OCI-LY7 (cell line): Measurements from ENCODE around the gene FAM107B. TPM values are rescaled to one million over a fixed set of nuclear protein-coding genes. Genes with fewer than 3 reads are reported as not detected.

Experiments used
- BruUV-seq: library from RNA; stranded (reverse); fragments of 400-500 nt; replicated peaks from 2 replicates; lab custom pipeline; 2021; lab: Mats Ljungman, UMichigan
- CTCF ChIA-PET: fragments of 300-600 bp; sonication (Branson Sonifier 250); formaldehyde crosslinking; loops from one replicate; lab custom pipeline; 2022; ENCODE audit warnings: antibody characterized with exemption; ENCODE audit not compliant: unreplicated experiment; lab: Charles Lee
- POLR2A ChIA-PET: fragments of 300-600 bp; sonication (Branson Sonifier 250); formaldehyde crosslinking; loops from one replicate; lab custom pipeline; 2022; ENCODE audit warnings: antibody characterized with exemption; lab: Charles Lee
- DNase-seq: peaks from one replicate; pipeline ENCODE4 v3.0.0-alpha.2; 2015; ENCODE audit warnings: low spot score
- H2AFZ ChIP-seq: fragments of 200-600 bp; sonication (generic), shearing (Covaris generic); 2 replicates; pipeline ENCODE4 v1.6.1; 2014; ENCODE audit warnings: mild to moderate bottlenecking, antibody characterized with exemption, low read length, moderate library complexity
- H3K27ac ChIP-seq: fragments of 200-600 bp; sonication (generic); 2 replicates; pipeline ENCODE4 v1.5.1; 2014; ENCODE audit warnings: mixed run types, low read depth, mild to moderate bottlenecking, moderate library complexity, low read length, inconsistent platforms; ENCODE audit not compliant: poor library complexity, severe bottlenecking
- H3K36me3 ChIP-seq: fragments of 200-600 bp; sonication (generic); 2 replicates; pipeline ENCODE4 v1.6.1; 2014; ENCODE audit warnings: mild to moderate bottlenecking, antibody characterized with exemption, low read length, moderate library complexity, mixed read lengths; ENCODE audit not compliant: insufficient read depth
- H3K4me1 ChIP-seq: fragments of 200-600 bp; sonication (generic); 2 replicates; pipeline ENCODE4 v1.5.1; 2014; ENCODE audit warnings: mild to moderate bottlenecking, low read length; ENCODE audit not compliant: insufficient read depth, poor library complexity, severe bottlenecking
- H3K4me2 ChIP-seq: fragments of 200-600 bp; sonication (generic); 2 replicates; pipeline ENCODE4 v1.6.1; 2014; ENCODE audit warnings: mild to moderate bottlenecking, low read length
- H3K4me3 ChIP-seq: fragments of 200-600 bp; sonication (generic); 2 replicates; pipeline ENCODE4 v1.5.1; 2014; ENCODE audit warnings: mild to moderate bottlenecking, low read depth, low read length; ENCODE audit not compliant: poor library complexity, severe bottlenecking
- H3K79me2 ChIP-seq: fragments of 200-600 bp; sonication (generic); 2 replicates; pipeline ENCODE4 v1.6.1; 2016; ENCODE audit warnings: low read depth, mild to moderate bottlenecking, low read length, moderate library complexity, mixed read lengths; ENCODE audit not compliant: insufficient read depth
- H3K9me2 ChIP-seq: fragments of 200-600 bp; sonication (generic); 2 replicates; pipeline ENCODE4 v1.6.1; 2016; ENCODE audit warnings: mild to moderate bottlenecking, low read length, mixed read lengths; ENCODE audit not compliant: insufficient read depth
- H3K9me3 ChIP-seq: fragments of 200-600 bp; sonication (generic); 2 replicates; pipeline ENCODE4 v1.6.1; 2014; ENCODE audit warnings: mild to moderate bottlenecking, mixed run types, low read length, mixed read lengths
- H4K20me1 ChIP-seq: fragments of 200-600 bp; sonication (generic); 2 replicates; pipeline ENCODE4 v1.6.1; 2014; ENCODE audit warnings: mild to moderate bottlenecking, antibody characterized with exemption, low read length, moderate library complexity, mixed read lengths; ENCODE audit not compliant: insufficient read depth
- CTCF ChIP-seq: fragments of 200-600 bp; sonication (generic); conservative IDR thresholded peaks from 2 replicates; pipeline ENCODE4 v1.5.1; 2014; ENCODE audit warnings: mild to moderate bottlenecking, antibody characterized with exemption, low read length, moderate library complexity, mixed read lengths
- EZH2phosphoT487 ChIP-seq: fragments of 200-600 bp; sonication (generic); IDR thresholded peaks from 2 replicates; pipeline ENCODE4 v1.6.1; 2018; ENCODE audit warnings: low read depth, borderline replicate concordance, mild to moderate bottlenecking, mixed run types, antibody characterized with exemption, low read length, moderate library complexity, mixed read lengths
- intact Hi-C: fragments of 100-400 bp; cut with micrococcal nuclease; formaldehyde crosslinking; loops from one replicate; pipeline ENCODE4 v1.10.0; 2022; ENCODE audit not compliant: unreplicated experiment
- total RNA-seq, 2 experiments: library from RNA; depleted of rRNA in 1 of 2; stranded (reverse); fragments of >200 nt in 1 of 2; shearing (Covaris generic) in 1 of 2; gene quantifications; 2 replicates each; pipeline ENCODE4 v1.2.3, GENCODE V29; 2014 to 2022

Gene FAM107B
- total RNA-seq, 2 experiments from 2014 or later, result 114 to 398 TPM

- peak overlapping the region; percentile 55; the same call in 1 of the 2 replicates for H2AFZ ChIP-seq
- ChIA-PET POLR2A (interaction anchor here (0.6 to 2.5 kb wide), 8 partner anchors 10 to 842 kb away, joined by 3 to 12 read pairs (median 4); partner anchors contain the start of gene CDNF), CTCF (no interaction called here)
- BruUV-seq, result no TSS peak
- H3K9me2 ChIP-seq, result no peaks in the 10 kb centered on the region
- intact Hi-C loops, result no loop called here
- no peak overlapping the region for H3K4me2 ChIP-seq
- no peaks in the 10 kb centered on the region for H3K79me2 ChIP-seq
- H3K4me1 ChIP-seq, result peaks cover 18% of the 10 kb centered on the region
- H4K20me1 ChIP-seq, result no peaks in the 10 kb centered on the region
- H3K36me3 ChIP-seq, result peaks cover 5% of the 10 kb centered on the region; the same call in 1 of the 2 replicates
- no peak overlapping the region for H3K4me3 ChIP-seq
- no peak for DNase-seq
- H3K9me3 ChIP-seq, result peaks cover 12% of the 10 kb centered on the region; the same call in 1 of the 2 replicates
- H3K27ac ChIP-seq, result no peak overlapping the region
- TF ChIP-seq CTCF, result no peak
- TF ChIP-seq EZH2phosphoT487, result no peak
Observed at GRCh38 chr10:14724931-14725330, 49.8 kb downstream of the FAM107B start.

DNA sequence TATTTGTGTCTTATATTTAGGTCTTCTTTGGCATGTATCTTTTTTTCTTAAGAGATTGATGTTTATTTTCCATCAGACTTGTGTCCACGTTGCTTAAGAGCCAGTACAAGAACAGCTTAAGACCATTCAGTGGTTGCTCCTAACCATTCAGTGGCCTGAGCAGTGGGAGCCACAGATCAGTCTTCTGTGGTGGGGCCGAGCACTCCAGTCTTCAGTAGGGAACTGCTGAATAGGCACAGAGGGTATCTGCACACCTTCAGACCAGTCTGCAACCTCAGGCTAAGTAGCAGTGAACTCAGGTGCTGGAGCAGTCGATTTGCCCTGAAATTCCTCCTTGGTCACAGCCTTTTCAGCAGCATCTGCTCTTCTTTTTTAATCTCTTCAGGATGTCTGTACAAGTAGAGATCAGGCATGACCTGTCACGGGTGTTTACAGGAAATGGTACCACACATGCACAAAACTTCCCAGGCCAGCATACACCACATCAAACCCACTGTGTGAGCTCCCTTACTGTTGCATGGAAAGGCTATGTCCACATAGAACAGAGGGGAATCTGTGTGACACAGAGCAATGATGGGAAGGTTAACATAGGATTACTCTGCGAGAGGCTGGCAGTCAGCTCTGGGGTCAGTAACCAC, 51.5 kb downstream of the FAM107B start:
- H3K27ac ChIP-seq, result peak overlapping the region; percentile 19
- peak overlapping the region; percentile 94 for H2AFZ ChIP-seq
- no peak overlapping the region for H3K4me3 ChIP-seq
- no peak for TF ChIP-seq CTCF
- no peak for TF ChIP-seq EZH2phosphoT487
- peaks cover 18% of the 10 kb centered on the region for H3K4me1 ChIP-seq
- no peaks in the 10 kb centered on the region for H3K79me2 ChIP-seq
- peaks cover 5% of the 10 kb centered on the region; the same call in 1 of the 2 replicates for H3K36me3 ChIP-seq
- H4K20me1 ChIP-seq, result no peaks in the 10 kb centered on the region
- no TSS peak for BruUV-seq
- no peaks in the 10 kb centered on the region for H3K9me2 ChIP-seq
- H3K4me2 ChIP-seq, result peak overlapping the region; percentile 43
- DNase-seq, result peak; percentile 59
- ChIA-PET POLR2A (interaction anchor here (0.6 to 2.5 kb wide), 3 partner anchors 8 to 74 kb away, joined by 3 to 12 read pairs (median 3); no protein-coding TSS in a partner anchor), CTCF (no interaction called here)
- intact Hi-C loops, result no loop called here
- peaks cover 12% of the 10 kb centered on the region; the same call in 1 of the 2 replicates for H3K9me3 ChIP-seq

DNA sequence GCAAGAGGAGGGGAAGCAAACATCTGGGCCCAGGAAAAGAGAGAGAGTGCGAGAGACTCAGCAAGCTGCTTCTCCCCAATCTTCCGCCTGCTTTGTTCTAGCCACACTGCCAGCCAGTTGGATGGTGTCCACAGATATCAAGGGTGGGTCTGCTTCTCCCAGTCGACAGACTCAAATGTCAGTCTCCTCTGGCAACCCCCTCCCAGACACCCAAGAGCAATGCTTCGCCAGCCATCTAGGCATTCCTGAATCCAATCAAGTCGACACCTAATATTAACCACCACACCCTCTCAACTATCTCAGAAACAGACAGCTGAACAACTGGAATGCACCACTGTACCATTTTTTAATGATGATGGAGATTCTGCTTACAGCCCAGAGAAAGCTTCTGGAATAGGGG, 57.1 kb downstream of the FAM107B start:
- Histone ChIP-seq H3K9me2 (no peaks in the 10 kb centered on the region), H3K79me2 (no peaks in the 10 kb centered on the region), H3K27ac (no peak overlapping the region), H3K9me3 (peaks cover 5% of the 10 kb centered on the region; the same call in 1 of the 2 replicates), H3K4me3 (no peak overlapping the region), H2AFZ (no peak overlapping the region), H3K4me1 (no peaks in the 10 kb centered on the region), H4K20me1 (no peaks in the 10 kb centered on the region), H3K4me2 (no peak overlapping the region), H3K36me3 (no peaks in the 10 kb centered on the region)
- DNase-seq, result no peak
- BruUV-seq, result no TSS peak
- TF ChIP-seq EZH2phosphoT487 (no peak), CTCF (no peak)
- ChIA-PET POLR2A (interaction anchor here (0.7 to 1.4 kb wide), 4 partner anchors 9 to 41 kb away, joined by 3 to 4 read pairs (median 3); no protein-coding TSS in a partner anchor), CTCF (no interaction called here)
- intact Hi-C loops, result no loop called here
